GM12801 (cell line): ENCODE data around the gene LIPC.

Experiments used
- CTCF ChIP-seq: IDR thresholded peaks from one replicate; pipeline ENCODE4 v1.5.1; 2011; ENCODE audit warnings: control low read depth; ENCODE audit not compliant: insufficient read length; ENCODE audit errors: extremely low read depth

The LIPC gene

GRCh38 chr15:58559904-58560588 is 128.3 kb downstream of the LIPC start:
- no peak for TF ChIP-seq CTCF

GRCh38 chr15:58561321-58561720 is 129.5 kb downstream of the LIPC start:
- no peak for TF ChIP-seq CTCF

GRCh38 chr15:58562135-58562534 is 130.3 kb downstream of the LIPC start:
- TF ChIP-seq CTCF, result no peak

GRCh38 chr15:58564981-58565380 is 133.2 kb downstream of the LIPC start:
- no peak for TF ChIP-seq CTCF

GRCh38 chr15:58565619-58566018 is 133.8 kb downstream of the LIPC start:
- TF ChIP-seq CTCF, result no peak

GRCh38 chr15:58566029-58566428 is 134.2 kb downstream of the LIPC start:
- no peak for TF ChIP-seq CTCF

GRCh38 chr15:58568157-58568571 is 136.4 kb downstream of the LIPC start:
- TF ChIP-seq CTCF, result no peak

GRCh38 chr15:58569455-58569854 is 137.7 kb downstream of the LIPC start:
- TF ChIP-seq CTCF, result no peak
